ENCODE measurements around the gene CLMP.

Gene CLMP

GRCh38 chr11:123188508-123189165 is 6.4 kb downstream of the CLMP start:
- DNase-seq: no peak

GRCh38 chr11:123187665-123188507 is 7.2 kb downstream of the CLMP start:
- no peak for DNase-seq

GRCh38 chr11:123187248-123187647 is 7.8 kb downstream of the CLMP start:
- DNase-seq: no peak

GRCh38 chr11:123186286-123186685 is 8.8 kb downstream of the CLMP start:
- DNase-seq: no peak

- no peak for DNase-seq
Observed at GRCh38 chr11:123185326-123185725, 9.7 kb downstream of the CLMP start.

GRCh38 chr11:123184531-123184930 is 10.5 kb downstream of the CLMP start:
- no peak for DNase-seq

GRCh38 chr11:123183391-123184099 is 11.5 kb downstream of the CLMP start:
- DNase-seq: peak; percentile 48

- no peak for DNase-seq
Observed at GRCh38 chr11:123181767-123182500, 13.1 kb downstream of the CLMP start.

- no peak for DNase-seq
Observed at GRCh38 chr11:123181075-123181474, 14.0 kb downstream of the CLMP start.

GRCh38 chr11:123180574-123180973 is 14.5 kb downstream of the CLMP start:
- DNase-seq: no peak

GRCh38 chr11:123180166-123180565 is 14.9 kb downstream of the CLMP start:
- no peak for DNase-seq

- no peak for DNase-seq
Observed at GRCh38 chr11:123179586-123179985, 15.5 kb downstream of the CLMP start.

GRCh38 chr11:123178186-123178585 is 16.9 kb downstream of the CLMP start:
- no peak for DNase-seq

GRCh38 chr11:123176785-123177184 is 18.3 kb downstream of the CLMP start:
- no peak for DNase-seq

GRCh38 chr11:123174196-123175183 is 20.6 kb downstream of the CLMP start:
- DNase-seq: no peak

GRCh38 chr11:123173856-123174186 is 21.2 kb downstream of the CLMP start:
- DNase-seq: no peak

GRCh38 chr11:123173040-123173855 is 21.8 kb downstream of the CLMP start:
- no peak for DNase-seq

GRCh38 chr11:123170929-123171328 is 24.1 kb downstream of the CLMP start:
- no peak for DNase-seq

- DNase-seq: no peak
Observed at GRCh38 chr11:123169821-123170220, 25.2 kb downstream of the CLMP start.

- DNase-seq: no peak
Observed at GRCh38 chr11:123168955-123169484, 26.0 kb downstream of the CLMP start.

- DNase-seq: no peak
Observed at GRCh38 chr11:123168241-123168640, 26.8 kb downstream of the CLMP start.

Measured in stimulated activated CD8-positive, alpha-beta memory T cell treated with anti-CD3 and anti-CD28 coated beads, Interleukin-4, amount 100 ng/mL, for 48 hours (primary cell).